HT1080 (cell line): ENCODE data around the gene POMGNT1. TPM values are rescaled to one million over a fixed set of nuclear protein-coding genes. Genes with fewer than 3 reads are reported as not detected.

ENCODE experiments used
- DNase-seq: peaks from one replicate; pipeline ENCODE4 v3.0.0-alpha.2; 2015; ENCODE audit warnings: low read depth
- small RNA-seq: library from RNA; depleted of rRNA; stranded (forward); fragments of <200 nt; gene quantifications from one replicate; pipeline ENCODE3, GENCODE V24; 2014
- total RNA-seq: library from RNA; depleted of rRNA; stranded (reverse); fragments of >200 nt; shearing (Covaris generic); gene quantifications from 2 replicates; pipeline ENCODE4 v1.2.3, GENCODE V29; 2014; rRNA removed

Gene POMGNT1
- total RNA-seq, 1 experiment from 2014 or later, result 110 TPM

DNA sequence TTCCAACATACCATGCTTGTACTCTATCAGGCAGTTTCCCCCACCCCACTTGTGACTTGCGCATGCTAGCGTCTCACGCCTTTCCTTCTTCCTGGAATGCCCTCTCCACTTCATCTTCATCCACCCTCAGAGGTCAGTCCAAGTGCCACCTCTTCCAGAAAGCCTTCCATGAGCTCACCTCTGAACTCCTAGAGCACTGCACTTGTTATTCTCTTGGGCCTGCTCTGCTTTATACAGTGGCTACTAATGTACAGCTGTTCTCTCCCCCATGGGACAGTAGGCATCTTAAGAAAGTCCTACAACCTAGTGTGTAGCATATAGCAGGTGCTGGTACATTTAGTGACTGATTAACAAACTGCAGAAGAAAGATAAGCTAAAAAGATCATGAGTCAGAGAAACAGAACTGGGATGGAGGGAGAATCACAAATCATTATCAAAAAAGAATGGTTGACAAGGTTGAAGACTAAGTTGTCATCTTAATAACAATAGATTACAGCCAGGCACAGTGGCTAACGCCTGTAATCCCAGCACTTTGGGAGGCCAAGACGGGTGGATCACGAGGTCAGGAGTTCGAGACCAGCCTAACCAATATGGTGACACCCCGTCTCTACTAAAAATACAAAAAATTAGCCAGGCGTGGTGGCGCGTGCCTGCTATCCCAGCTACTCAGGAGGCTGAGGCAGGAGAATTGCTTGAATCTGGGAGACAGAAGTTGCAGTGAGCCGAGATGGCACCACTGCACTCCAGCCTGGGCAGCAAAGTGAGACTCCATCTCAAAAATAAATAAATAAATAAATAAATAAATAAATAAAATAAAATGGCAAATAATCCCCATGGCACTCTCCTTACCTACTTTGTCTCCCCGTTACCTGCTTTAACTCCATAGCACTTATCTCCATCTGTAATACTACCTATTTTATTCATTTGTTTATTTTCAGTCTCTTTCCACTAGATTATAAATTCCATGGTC, 39.6 kb downstream of the POMGNT1 start:
- no peak for DNase-seq

GRCh38 chr1:46157916-46158311, 40.3 kb downstream of the POMGNT1 start:
- DNase-seq, result no peak

DNA sequence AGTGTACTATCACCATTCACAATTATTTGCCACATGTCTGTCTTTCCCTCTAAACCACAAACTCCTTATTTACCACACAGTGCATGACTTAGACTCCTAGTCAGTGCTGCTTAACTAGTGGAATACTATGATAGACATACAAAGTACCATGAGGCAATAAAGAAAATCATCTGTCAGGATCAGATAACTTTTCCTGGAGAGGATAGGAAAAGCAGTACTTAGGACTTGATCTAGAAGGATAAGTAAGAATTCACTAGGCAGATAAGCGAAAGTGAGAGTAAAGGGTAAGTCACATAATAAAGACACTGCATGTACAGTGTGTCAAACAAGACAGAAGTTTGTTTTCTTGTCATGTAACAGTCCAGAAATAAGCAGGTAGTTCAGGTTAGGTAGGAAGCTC, 44.5 kb downstream of the POMGNT1 start:
- no peak for DNase-seq

GRCh38 chr1:46153228-46153627, 45.0 kb downstream of the POMGNT1 start:
- DNase-seq, result no peak

DNA sequence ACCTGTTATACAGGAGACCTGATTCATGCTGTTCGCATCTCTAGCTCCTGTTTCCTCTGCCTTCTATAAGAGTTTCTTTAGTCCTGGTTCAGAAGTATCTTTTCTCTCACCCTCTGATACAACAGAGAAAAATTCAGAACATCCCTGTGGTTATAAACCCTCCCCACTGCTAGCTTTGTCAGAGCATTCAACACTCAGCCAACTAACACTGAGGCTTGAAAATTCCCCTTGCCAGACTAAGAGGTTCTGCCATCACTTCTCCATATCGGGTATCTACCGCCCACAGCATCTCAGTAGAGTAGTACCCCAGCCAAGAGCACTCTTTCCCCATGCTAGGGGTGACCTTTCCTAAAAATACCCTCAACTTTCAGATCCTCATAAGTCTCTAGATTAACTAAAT, 46.2 kb downstream of the POMGNT1 start:
- DNase-seq, result peak; percentile 37

GRCh38 chr1:46150085-46150484, 48.1 kb downstream of the POMGNT1 start:
- DNase-seq, result no peak

GRCh38 chr1:46148318-46148717, 49.9 kb downstream of the POMGNT1 start:
- DNase-seq, result no peak

Small RNAs within 50 kb of the gene (small RNA-seq; reads per million reads assigned to genes)
- gene AL672043.1, result not detected

Other genes starting within 250 kb of the POMGNT1 start
- gene PIK3R3, start 65.8 kb downstream of the POMGNT1 start, total RNA-seq, result 2.1 and 2.6 TPM in 2 replicates
- 0.77 and 2.4 TPM in 2 replicates for gene TSPAN1, start 23.3 kb downstream of the POMGNT1 start, total RNA-seq
- gene P3R3URF, start 21.9 kb downstream of the POMGNT1 start, total RNA-seq, result not detected in 2 replicates
- gene LURAP1, start 4.9 kb upstream of the POMGNT1 start, total RNA-seq, result 0.40 and 0.63 TPM in 2 replicates
- 12.2 and 17.6 TPM in 2 replicates for gene RAD54L, start 49.3 kb upstream of the POMGNT1 start, total RNA-seq
- 92.6 and 103 TPM in 2 replicates for gene LRRC41, start 105.2 kb upstream of the POMGNT1 start, total RNA-seq
- gene UQCRH, start 105.3 kb upstream of the POMGNT1 start, total RNA-seq, result 681 and 1,071 TPM in 2 replicates
- 14.9 and 19.8 TPM in 2 replicates for gene NSUN4, start 142.4 kb upstream of the POMGNT1 start, total RNA-seq
- 0.33 and 0.35 TPM in 2 replicates for gene FAAH, start 195.9 kb upstream of the POMGNT1 start, total RNA-seq